ENCODE data around the gene PTPRD. TPM values are rescaled to one million over a fixed set of nuclear protein-coding genes. Genes with fewer than 3 reads are reported as not detected.

The PTPRD gene
- total RNA-seq, 1 experiment from 2014 or later: 4.5 TPM

DNA sequence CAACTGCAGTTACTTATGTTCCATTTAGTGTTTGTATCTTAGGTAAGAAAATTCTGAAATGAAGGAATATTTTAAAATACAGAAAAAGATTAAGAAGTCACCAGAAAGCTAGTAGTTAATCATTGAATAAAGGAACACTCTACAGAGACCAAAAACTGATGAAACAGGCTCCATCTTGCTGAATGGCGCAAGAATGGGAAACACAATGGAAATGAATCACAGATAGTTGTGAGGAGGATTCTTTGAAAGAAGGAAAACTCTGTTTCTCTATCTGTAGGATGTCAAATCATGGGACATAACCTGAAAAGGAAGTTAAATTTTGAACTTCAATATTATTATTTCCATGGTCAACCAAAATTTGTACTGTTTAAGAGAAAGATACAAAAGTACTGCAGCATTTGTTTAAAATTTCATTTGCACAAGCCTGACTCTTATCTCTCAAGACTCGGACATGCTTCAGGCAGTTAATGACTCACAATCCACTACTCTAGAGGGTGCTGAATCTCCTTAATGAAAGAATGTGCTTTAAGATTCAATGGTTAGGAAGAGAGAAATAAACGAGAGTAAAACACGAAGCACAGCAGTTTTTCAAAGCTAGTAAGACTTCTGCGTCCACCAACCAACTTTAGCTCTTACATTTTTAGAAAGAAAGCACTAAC lies 1748.8 kb downstream of the PTPRD start:
- peak; percentile 73 for DNase-seq (ENCODE audit: low read depth)

DNA sequence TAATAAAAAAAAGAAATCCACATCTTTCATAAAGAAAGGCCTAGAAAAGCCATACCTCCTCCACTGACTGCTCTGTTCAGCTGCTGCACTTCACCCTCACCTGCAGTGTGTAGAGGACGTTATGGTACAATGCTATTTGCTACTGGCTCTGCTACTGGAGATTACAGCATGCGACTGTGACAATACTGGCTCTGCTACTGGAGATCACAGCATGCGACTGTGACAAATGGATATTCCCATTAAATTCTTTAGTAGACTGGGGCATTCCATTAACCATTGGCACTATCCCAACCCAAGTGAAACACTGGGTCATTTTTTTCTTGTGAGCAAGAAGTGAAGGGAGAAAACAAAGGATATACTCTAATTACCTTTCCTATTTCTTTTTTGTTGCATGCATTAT lies 1749.7 kb downstream of the PTPRD start:
- no peak for DNase-seq (ENCODE audit: low read depth)

DNA sequence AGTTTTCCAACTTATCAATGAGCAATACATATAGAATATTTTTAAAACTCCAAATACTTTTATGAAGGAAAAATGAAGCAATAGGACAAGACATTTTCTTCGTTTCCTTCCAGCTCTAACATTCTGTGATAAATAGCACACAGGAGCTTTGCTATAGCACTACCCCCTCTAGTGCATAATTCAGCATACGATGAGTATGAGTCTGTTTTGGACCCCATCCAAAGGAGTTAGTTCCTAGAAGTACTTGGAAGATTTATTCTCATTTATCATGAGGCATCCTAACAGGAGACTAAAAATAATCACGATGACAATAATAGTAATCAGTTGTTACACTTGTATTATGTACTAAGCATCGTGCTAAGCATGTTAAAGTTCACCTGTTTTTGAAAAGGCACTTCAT lies 1751.9 kb downstream of the PTPRD start:
- peak; percentile 53 for DNase-seq (ENCODE audit: low read depth)

DNA sequence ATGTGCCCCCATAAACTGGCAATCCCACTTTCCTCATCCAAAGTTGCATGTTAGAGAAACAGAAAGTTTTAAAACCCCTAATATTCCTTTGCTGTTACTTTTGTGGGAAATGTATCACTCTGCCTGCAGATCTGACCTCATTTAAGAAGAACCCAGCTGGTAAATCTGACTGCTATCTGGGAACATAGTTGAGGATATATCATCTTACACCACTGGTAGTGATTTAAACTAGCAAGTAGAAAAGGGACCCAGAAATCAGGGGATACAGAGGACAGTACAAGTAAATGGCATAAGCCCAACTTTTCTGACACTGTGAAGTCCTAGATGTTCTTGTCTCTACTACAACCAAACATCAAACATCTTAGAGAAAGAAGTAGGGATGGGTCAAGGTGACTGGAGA lies 1752.7 kb downstream of the PTPRD start:
- DNase-seq (ENCODE audit: low read depth): no peak

DNA sequence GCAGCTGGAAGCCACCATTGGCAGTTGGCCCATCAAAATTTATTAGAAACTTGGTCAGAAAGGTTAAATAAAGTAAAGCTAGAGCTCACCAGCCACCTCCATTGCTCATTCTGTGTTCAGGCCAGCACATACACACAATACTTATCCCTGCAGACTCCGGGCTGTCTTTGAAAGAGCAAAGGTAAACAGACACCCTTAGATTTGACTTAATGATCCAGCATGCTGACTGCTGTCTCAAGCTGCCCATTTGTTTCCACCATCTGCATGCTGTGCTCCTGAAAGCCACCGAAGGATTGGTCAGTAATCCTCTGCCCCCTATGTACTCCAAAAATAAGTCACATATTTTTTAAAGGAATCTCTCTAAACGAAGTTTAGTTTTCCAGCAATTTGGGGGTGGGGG lies 1753.4 kb downstream of the PTPRD start:
- no peak for DNase-seq (ENCODE audit: low read depth)

DNA sequence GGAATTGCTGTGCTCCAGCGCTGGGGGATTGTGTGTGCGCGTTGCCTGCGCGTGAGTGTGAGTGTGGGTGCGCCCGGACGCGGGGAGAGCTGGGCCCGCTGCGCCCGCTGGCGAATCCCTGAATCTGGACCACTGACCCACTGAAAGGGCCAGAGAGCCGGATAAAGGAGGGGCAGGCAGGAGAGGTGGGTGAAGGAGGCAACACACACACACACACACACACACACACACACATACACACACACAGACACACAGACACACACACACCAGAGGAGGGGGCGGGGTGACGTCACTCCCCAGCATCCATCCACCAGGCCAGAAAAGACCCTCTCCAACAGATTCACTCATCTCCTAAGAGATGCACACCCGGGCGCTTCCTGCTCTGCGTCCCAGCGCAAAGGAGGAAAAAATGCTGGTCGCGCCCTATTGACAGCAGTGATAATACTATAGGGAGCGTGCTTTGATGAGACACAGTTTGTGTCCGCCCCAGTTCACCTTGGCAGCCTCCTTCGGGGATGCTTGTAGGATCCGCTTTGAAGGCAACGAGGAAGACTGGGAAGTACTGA lies 1754.1 kb downstream of the PTPRD start:
- DNase-seq (ENCODE audit: low read depth): no peak

DNA sequence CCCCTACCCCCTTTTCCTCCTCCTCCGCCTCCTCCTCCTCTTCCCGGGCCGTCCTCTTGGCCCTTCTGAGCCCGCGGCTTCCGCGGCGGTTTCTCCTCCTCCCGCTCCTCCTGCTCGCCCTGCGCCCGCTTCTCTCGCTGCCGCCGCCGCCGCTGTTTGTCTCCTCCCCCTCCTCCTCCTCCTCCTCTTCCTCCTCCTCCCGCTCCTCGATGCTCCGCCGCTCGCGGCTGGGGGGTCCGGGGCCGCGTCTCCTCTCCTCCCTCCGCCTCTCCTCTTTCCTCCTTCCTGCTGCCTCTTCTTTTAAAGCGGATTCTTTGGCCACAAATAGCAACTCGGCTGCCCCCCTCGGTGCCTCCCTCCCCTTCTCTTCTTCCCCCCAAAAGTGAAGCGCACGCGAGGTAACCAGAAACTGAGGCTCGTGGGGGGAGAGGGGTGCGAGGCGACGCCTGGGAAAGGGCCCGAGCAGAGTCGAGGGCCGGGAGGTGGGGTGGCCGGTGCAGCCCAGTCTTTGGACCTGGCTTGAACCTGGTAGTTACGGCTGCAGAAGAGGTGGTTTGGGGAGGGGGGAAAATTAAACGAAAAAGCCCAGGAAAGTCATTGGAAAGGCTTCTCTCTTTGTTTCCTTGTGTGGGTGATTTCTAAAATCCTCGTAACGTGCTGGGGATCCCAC lies 1754.7 kb downstream of the PTPRD start:
- peak; percentile 85 for DNase-seq (ENCODE audit: low read depth)

DNA sequence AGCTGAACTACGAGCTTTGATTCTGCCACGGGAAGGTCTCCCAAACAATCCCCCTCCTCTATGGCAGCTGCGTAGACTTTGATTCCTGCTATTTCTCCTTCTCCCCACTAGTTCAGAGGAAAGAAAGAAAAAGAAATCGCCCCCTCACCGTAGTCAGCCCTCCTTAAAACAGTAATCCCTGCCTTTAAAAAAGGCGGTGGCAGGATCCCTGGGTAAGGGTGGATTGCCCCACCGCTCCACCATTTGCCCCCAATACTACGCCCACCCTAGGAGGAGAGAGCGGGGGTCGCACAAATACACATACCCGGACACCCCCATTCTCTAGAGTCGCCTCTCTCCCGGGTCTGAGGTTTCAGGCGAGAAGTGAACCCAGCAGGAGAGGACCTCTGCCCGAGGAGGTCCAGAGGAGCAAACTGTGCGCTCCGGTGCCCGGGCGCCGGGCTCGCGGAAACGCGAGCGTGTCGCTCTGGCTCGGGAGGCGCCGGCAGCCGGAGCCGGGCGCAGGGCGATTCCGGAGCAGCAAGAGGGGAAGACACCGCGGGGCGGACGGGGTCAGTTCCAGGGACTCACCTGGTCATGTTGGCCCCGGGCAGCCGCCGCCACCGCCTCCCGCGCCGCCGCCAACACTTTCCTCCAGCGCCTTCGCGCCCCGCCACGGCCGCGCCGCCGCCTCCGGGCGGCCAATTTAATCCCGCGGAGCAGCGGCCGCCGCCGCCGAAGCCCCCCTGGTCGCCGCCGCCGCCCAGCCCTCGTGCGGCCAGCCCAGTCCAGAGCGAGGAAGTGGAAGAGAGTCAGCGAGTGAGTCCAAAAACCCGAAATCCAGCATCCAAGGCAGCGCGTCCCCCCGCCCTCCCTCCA lies 1755.5 kb downstream of the PTPRD start:
- peak; percentile 55 for DNase-seq (ENCODE audit: low read depth)

DNA sequence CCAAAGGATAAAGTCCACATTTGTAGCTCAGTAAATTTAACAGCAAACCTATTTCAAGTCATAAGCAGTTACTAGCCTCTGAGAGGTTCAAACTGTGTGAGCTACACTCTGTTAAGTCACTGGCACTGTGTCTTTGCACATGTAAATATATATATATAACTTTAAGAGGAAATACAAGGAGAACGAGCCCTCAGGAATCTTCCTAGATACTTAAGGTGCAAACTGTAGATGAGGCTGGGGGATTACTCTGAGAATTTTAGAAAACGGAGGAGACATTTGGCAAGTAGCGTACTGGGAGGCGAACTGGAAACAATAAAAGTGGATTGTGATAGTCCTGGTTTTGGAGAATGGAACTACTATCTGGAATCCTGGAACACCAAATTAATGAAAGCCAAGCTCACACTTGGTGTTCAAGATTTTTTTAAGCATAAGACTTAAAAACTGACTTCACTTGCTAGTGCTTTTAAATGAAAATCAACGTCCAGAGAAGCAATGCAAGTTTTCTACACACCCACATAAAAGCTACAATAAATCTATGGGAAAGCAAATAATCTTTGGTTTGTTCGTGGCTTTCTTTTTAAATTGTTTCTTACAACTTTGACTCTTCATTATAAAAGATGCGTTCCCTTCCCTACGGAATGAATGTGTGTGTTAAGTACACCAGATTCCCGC lies 1756.3 kb downstream of the PTPRD start:
- DNase-seq (ENCODE audit: low read depth): no peak

DNA sequence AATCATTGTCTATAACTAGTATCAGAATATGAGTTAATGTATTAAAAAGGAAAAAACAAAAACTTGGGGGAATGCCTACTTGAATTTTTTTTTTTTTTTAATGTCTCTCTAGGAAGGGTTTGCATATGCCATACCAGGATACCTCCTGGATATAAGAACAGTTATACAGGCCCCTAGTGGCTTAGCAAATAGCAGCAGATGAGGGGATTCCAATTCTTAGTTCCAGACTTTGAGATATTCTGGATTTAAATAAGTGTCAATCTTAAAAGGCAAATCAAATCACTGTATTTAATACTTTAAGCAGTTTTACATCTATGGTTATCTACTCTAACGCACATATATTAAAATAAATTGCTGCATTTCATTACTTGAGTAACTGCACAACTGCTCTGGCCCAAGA lies 1757.8 kb downstream of the PTPRD start:
- no peak for DNase-seq (ENCODE audit: low read depth)

DNA sequence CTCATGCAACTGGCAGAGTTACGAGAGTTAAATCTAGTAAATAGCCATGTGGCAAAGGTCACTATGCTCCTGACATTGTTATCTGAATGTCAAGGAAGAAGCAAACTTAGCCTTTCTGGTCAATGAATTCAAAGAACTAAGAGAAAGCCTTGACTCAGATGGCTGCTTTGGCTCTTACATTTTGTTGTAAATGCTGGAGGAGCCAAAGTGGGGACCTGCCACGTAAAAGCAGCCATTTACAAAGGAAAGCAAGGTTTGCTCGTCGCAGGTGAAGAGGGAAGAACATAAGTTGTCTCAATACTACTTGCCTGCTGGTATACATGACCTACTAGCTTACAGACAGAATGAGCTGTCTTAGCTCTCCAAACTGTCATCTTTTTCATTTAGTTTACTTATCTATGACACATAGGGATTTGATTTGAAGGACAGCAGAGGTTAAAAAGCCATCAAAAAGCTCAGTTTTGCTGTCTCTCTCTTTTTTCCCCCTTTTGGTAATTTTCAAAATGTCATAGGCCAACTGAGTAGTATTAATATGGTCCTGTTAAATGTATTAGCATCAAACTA lies 1760.4 kb downstream of the PTPRD start:
- DNase-seq (ENCODE audit: low read depth): no peak

DNA sequence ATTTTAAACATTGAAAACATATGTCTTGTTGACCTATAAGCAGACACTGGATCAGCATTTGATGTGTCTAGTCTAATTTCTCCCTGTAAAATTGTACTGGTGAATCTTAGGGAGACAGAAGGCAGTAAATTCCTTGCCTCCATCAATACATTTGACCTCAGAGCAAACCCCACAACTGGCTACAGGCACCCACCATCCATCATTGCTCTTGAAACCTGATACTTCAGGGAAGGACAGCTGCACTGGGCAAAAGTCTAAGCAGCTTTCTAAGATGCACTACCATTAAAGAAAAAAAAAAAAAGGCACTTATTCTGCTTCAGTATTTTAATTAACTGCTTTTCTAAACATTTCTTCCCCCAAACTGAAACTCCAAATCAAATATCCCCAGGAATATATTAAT lies 1761.9 kb downstream of the PTPRD start:
- no peak for DNase-seq (ENCODE audit: low read depth)

DNA sequence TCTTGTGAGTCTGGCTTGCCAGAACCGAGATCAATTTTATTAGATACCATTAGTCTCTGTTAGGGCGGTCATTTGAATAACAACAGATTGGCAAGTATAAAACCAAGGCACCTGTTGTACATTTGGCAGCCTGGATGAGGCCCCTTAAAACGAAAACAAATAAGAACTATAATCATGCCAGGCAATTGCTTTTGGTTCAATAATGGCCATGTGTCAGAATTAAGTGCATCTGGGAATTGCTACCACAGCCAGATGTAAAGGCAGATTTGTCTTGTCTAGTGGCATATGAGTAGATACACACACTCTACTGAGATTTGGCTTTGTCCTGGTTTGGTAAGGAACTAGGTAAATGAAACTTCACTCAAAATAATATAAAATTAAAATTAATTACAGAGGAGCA lies 1767.0 kb downstream of the PTPRD start:
- no peak for DNase-seq (ENCODE audit: low read depth)

DNA sequence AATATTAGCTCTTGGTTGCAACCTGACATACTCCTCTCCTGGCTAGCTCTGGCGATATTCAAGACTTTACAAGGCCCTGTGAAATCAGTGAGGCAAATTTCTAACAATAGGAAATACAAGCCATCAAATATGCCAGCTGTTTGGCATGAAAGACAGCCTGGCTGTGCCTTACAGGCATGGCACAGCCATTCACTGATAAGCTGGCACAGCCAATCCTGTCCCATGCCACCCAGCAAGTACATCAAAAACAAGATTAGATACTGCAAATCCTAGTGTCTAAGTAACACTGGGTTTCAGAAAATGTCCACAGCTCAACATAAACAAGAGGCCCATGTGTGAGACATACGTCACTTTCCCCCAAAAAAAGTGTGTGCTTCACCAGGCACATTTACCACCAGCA lies 1767.4 kb downstream of the PTPRD start:
- no peak for DNase-seq (ENCODE audit: low read depth)

DNA sequence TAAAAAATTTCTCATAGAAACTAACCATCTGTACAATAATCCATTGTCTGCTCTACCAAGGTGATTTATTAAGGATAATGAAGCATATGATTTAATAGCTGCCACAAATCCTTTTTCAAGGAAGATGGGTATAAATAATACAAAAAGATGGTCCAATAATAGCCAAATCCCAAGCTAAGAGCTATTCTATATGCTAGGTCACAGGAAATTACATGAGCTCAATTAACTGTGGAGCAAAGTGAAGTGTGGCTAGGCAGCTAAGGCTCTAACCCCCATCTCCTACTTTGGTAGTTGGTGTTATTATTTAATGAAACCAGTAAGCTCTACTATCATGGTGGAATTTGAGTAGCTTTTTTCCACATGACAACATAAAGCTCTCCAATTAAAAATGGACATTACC lies 1768.3 kb downstream of the PTPRD start:
- no peak for DNase-seq (ENCODE audit: low read depth)

DNA sequence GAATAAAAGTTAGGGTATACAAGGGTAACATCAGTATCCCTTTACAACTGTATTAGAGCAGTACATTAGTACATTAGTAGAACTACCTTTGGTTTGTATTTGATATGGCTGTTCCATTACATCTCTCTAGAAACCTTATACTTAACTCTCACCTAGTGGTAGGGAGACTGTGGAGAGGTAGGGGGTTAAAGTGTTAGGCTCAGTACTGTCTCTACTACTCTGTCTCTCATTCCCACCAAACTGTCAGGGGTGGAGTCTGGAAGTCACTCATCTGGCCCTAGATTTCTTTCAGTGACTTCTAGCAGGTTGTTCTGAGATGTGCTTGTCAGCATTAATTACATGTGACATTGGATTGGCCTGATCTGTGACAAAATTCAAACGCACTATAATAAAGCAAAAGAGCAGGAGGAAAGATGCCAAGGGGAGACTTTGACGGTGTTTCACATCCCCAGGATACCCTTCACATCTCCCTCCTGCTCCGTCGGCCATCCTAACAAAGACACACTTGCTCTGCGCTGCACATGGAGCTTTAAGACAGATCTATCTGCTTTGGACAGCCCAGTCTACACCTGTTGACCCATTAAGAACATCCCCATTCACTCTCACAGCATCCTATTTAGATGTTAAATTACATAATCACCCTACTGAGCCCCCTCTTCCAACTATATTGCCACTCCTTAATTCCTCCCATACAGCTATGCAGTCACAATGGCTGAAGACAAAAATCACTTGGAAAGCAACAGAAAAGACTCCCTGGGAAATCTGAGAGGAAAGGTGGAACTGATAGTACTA lies 1770.2 kb downstream of the PTPRD start:
- DNase-seq (ENCODE audit: low read depth): no peak

DNA sequence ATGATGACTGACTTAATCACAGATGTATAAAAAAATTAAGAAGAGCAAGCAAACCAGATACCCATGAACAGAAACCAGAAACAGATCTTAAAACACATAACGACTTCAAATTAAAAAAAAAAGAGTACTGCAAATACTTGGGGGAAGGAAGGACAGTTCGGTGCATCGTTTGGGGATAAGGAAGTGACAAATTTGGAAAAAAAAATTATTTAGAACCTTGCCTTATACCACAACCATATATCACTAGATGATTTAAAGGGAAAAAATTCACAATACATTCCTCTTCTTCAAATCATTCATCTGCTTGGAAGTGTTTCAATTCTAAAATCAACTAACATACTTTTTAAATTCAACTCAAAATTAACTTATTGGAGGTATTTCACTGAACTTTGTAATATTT lies 1774.7 kb downstream of the PTPRD start:
- DNase-seq (ENCODE audit: low read depth): no peak

DNA sequence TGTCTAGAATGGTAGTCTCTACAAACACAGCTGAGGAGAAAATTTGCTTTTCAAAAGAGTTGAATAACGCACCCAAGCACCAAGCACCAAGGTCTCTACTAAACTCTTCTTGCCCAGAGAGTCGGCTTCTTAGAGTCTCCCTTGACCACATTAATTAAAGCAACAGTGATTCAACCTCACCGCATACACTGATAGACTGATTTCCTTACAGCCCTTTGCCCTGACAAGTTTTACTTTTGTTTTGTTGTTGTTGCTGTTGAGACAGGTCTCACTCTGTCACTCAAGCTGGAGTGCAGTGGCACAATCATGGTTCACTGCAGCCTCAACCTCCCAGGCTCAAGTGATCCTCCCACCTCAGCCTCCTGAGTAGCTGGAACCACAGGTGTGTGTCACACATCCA lies 1777.5 kb downstream of the PTPRD start:
- no peak for DNase-seq (ENCODE audit: low read depth)

DNA sequence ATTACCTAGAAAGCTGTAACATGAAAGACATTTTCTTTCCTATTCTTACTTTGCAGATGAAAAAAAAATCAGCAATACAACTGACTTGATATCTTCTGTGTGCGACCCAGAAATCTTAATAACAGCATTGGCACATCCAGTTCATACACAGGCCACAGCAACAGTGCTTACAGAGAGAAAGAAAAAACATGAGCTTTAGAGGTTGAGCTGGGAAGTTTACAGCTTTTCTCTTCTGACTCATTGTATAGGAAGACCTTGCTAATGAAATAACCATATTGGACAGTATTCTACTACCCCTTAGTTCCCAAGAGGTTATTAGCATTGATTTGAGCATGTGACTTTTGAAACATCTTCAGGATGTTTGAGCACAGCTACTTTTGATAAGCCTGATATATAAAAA lies 1779.8 kb downstream of the PTPRD start:
- DNase-seq (ENCODE audit: low read depth): no peak

DNA sequence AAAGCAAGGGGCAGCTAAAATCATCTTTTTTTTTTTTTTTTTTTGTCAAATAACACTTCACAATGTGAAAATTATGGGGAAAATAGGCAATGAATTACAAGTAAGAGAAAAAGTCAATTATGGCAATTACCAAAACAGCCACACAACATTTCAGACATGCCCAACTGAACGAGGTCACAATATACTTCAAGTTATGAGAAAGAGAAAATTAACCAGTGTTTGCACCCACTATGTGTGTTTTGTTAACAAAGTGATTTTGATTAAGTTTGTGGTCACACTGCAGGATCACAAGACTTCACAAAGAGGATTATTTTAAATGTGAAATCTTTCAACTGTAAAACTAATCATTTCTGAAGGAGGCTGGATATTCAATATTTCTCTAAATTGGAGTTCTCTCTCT lies 1780.4 kb downstream of the PTPRD start:
- no peak for DNase-seq (ENCODE audit: low read depth)

DNA sequence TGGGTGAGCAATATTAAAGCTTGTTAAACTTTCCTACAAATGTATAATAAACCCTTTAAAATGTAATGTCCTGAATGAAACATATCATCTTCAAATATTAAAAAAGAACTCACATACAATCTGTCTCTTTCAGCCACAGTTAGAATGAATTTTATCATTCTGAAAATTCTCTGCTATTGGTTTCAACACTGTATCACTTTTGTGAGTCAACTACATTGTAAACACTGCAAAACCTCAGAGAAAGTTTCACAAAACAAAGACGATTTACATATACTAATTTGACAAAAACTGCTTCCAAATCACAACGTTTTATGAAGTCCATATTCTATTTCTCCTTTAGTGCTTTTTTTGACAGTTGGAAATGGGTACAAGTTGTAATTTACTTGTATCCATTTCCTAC lies 1781.2 kb downstream of the PTPRD start:
- no peak for DNase-seq (ENCODE audit: low read depth)
